Fibroblast of the aortic adventitia (primary cell): ENCODE results near the gene PHTF2. TPM values are rescaled to one million over a fixed set of nuclear protein-coding genes. Genes with fewer than 3 reads are reported as not detected.
"Not testable (repeated sequence)": the region's sequence is repeated elsewhere in the genome, so short reads cannot be mapped to it uniquely, and the experiment has no call there.

Experiments used
- DNase-seq: peaks from one replicate; pipeline ENCODE4 v3.0.0-alpha.2; 2010; ENCODE audit warnings: low read depth
- H3K4me3 ChIP-seq: 2 replicates; pipeline ENCODE4 v1.5.1; 2011; ENCODE audit warnings: low read depth, mild to moderate bottlenecking, control low read depth, low read length, moderate library complexity
- CTCF ChIP-seq: IDR thresholded peaks from 2 replicates; pipeline ENCODE4 v1.5.1; 2011; ENCODE audit warnings: mild to moderate bottlenecking, low read length, control low read depth, inconsistent platforms; ENCODE audit not compliant: insufficient read depth
- total RNA-seq: library from RNA; depleted of rRNA; stranded (reverse); fragments of >200 nt; gene quantifications from 2 replicates; pipeline ENCODE4 v1.2.3, GENCODE V29; 2012; ENCODE audit warnings: low replicate concordance

PHTF2 gene
- total RNA-seq, 1 donor, result 47.5 TPM

GRCh38 chr7:77782383-77782782 is 16.2 kb upstream of the PHTF2 start:
- H3K4me3 ChIP-seq, result no peak overlapping the region
- no peak for DNase-seq
- no peak for TF ChIP-seq CTCF

GRCh38 chr7:77783111-77783510 is 15.5 kb upstream of the PHTF2 start:
- peak; percentile 37 for DNase-seq
- TF ChIP-seq CTCF, result no peak
- H3K4me3 ChIP-seq, result no peak overlapping the region

GRCh38 chr7:77783545-77783944 is 15.0 kb upstream of the PHTF2 start:
- no peak for DNase-seq
- no peak for TF ChIP-seq CTCF
- H3K4me3 ChIP-seq, result no peak overlapping the region

- H3K4me3 ChIP-seq, DNase-seq: not testable (repeated sequence)
Measured at GRCh38 chr7:77784426-77784825, 14.1 kb upstream of the PHTF2 start.

- no peak for DNase-seq
- no peak overlapping the region for H3K4me3 ChIP-seq
- no peak for TF ChIP-seq CTCF
Measured at GRCh38 chr7:77786018-77786417, 12.6 kb upstream of the PHTF2 start.

- TF ChIP-seq CTCF, result no peak
- no peak for DNase-seq
- no peak overlapping the region for H3K4me3 ChIP-seq
Measured at GRCh38 chr7:77786741-77787140, 11.8 kb upstream of the PHTF2 start.

GRCh38 chr7:77788327-77788902 is 10.2 kb upstream of the PHTF2 start:
- no peak for TF ChIP-seq CTCF
- no peak for DNase-seq

More at GRCh38 chr7:77788327-77788902, 10.2 kb upstream of the PHTF2 start:
- H3K4me3 ChIP-seq, result no peak overlapping the region
